SK-N-MC (cell line): ENCODE results near the gene MED31.
"Not testable (repeated sequence)": the region's sequence is repeated elsewhere in the genome, so short reads cannot be mapped to it uniquely, and the experiment has no call there.

Experiments
- DNase-seq: peaks from one replicate; pipeline ENCODE4 v3.0.0-alpha.2; 2011; ENCODE audit warnings: low read depth, low spot score
- H3K27ac ChIP-seq: fragments of 200-600 bp; sonication (generic); 2 replicates; pipeline ENCODE4 v1.5.1; 2016; ENCODE audit warnings: mixed run types
- H3K36me3 ChIP-seq: fragments of 200-600 bp; sonication (generic); 2 replicates; pipeline ENCODE4 v1.6.1; 2017; ENCODE audit warnings: antibody characterized with exemption, low read length, mixed read lengths; ENCODE audit not compliant: insufficient read depth
- H3K4me3 ChIP-seq: fragments of 200-600 bp; sonication (generic); 2 replicates; pipeline ENCODE4 v1.5.1; 2016
- H3K9ac ChIP-seq: fragments of 200-600 bp; sonication (generic); 2 replicates; pipeline ENCODE4 v1.8.0; 2017; ENCODE audit warnings: mixed run types, mixed read lengths; ENCODE audit not compliant: insufficient read length
- H3K9me3 ChIP-seq: fragments of 200-600 bp; sonication (generic); 2 replicates; pipeline ENCODE4 v1.6.1; 2017; ENCODE audit warnings: low read depth, mild to moderate bottlenecking, antibody characterized with exemption, low read length, moderate library complexity, mixed read lengths
- EZH2 ChIP-seq: fragments of 200-600 bp; sonication (generic); IDR thresholded peaks from one replicate; pipeline ENCODE4 v1.6.1; 2017; ENCODE audit warnings: antibody characterized with exemption
- FOXP2 ChIP-seq: optimal IDR thresholded peaks from 2 replicates; pipeline ENCODE3; 2011; ENCODE audit warnings: mild to moderate bottlenecking, moderate library complexity; ENCODE audit not compliant: insufficient read depth; ENCODE audit errors: extremely low read length, control extremely low read depth
- POLR2AphosphoS5 ChIP-seq: IDR thresholded peaks from 2 replicates; pipeline ENCODE4 v1.6.1; 2012; ENCODE audit warnings: mild to moderate bottlenecking, low read depth, low read length, borderline replicate concordance

Gene MED31

GRCh38 chr17:6602141-6602540 is 49.3 kb downstream of the MED31 start:
- no peak for TF ChIP-seq FOXP2
- no peak for TF ChIP-seq EZH2
- TF ChIP-seq POLR2AphosphoS5 = no peak
- no peaks in the 10 kb centered on the region for H3K9me3 ChIP-seq
- no peak overlapping the region for H3K9ac ChIP-seq
- peaks cover 72% of the 10 kb centered on the region for H3K36me3 ChIP-seq
- DNase-seq = no peak
- no peak overlapping the region for H3K27ac ChIP-seq
- H3K4me3 ChIP-seq = no peak overlapping the region

GRCh38 chr17:6599364-6599763 is 52.0 kb downstream of the MED31 start:
- H3K4me3 ChIP-seq = no peak overlapping the region
- H3K9me3 ChIP-seq = no peaks in the 10 kb centered on the region
- H3K9ac ChIP-seq = no peak overlapping the region
- DNase-seq = no peak
- no peak overlapping the region for H3K27ac ChIP-seq
- TF ChIP-seq EZH2 = no peak
- TF ChIP-seq FOXP2 = no peak
- H3K36me3 ChIP-seq = peaks cover 80% of the 10 kb centered on the region

GRCh38 chr17:6597727-6598126 is 53.7 kb downstream of the MED31 start:
- Histone ChIP-seq H3K36me3 (peaks cover 91% of the 10 kb centered on the region), H3K4me3 (no peak overlapping the region), H3K9me3 (no peaks in the 10 kb centered on the region), H3K9ac (no peak overlapping the region), H3K27ac (no peak overlapping the region)
- TF ChIP-seq EZH2 (no peak), FOXP2 (no peak)
- DNase-seq = no peak

- no peak overlapping the region for H3K4me3 ChIP-seq
- peaks cover 91% of the 10 kb centered on the region for H3K36me3 ChIP-seq
- no peak overlapping the region for H3K27ac ChIP-seq
Measured at GRCh38 chr17:6596941-6597340, 54.5 kb downstream of the MED31 start.

GRCh38 chr17:6596511-6596910 is 54.9 kb downstream of the MED31 start:
- no peak for TF ChIP-seq POLR2AphosphoS5
- no peak for TF ChIP-seq FOXP2
- TF ChIP-seq EZH2 = no peak
- DNase-seq = no peak
- Histone ChIP-seq H3K9me3 (no peaks in the 10 kb centered on the region), H3K27ac (no peak overlapping the region), H3K9ac (no peak overlapping the region), H3K36me3 (peaks cover 91% of the 10 kb centered on the region), H3K4me3 (no peak overlapping the region)

More at GRCh38 chr17:6596941-6597340, 54.5 kb downstream of the MED31 start:
- no peak for TF ChIP-seq POLR2AphosphoS5
- no peak for TF ChIP-seq EZH2
- no peak for TF ChIP-seq FOXP2
- no peak overlapping the region for H3K9ac ChIP-seq
- no peak for DNase-seq
- no peaks in the 10 kb centered on the region for H3K9me3 ChIP-seq

- no peak for DNase-seq
- no peaks in the 10 kb centered on the region for H3K9me3 ChIP-seq
- H3K27ac ChIP-seq = no peak overlapping the region
- H3K9ac ChIP-seq = no peak overlapping the region
- H3K4me3 ChIP-seq = no peak overlapping the region
- TF ChIP-seq EZH2 (no peak), POLR2AphosphoS5 (no peak), FOXP2 (no peak)
- H3K36me3 ChIP-seq = peaks cover 91% of the 10 kb centered on the region
Measured at GRCh38 chr17:6596081-6596480, 55.3 kb downstream of the MED31 start.

GRCh38 chr17:6593371-6593770 is 58.0 kb downstream of the MED31 start:
- H3K4me3 ChIP-seq, DNase-seq, H3K9me3 ChIP-seq, H3K9ac ChIP-seq, H3K27ac ChIP-seq: not testable (repeated sequence)
- peaks cover 92% of the 10 kb centered on the region for H3K36me3 ChIP-seq
